ENCODE data around the gene DBI.

DNA sequence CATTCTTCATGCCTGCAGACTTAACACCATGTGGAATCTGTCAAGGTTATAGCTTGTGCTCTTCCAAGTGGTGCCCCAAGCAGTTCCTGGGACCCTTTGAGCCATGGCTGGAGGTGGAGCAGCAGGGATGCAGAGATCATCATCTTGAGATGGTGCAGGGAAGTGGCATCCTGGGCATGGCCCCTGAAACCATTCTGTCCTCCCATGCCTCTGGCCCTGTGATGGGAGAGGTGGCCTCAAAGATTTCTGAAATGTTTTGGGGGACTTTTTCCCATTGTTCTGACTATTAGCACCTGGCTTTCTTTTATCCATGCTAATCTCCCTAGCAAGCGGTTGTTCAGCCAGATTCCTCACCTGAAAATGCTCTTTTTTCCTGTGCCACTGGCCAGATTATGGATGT is 54.5 kb downstream of the DBI start:
- TF ChIP-seq CTCF (IDR thresholded peaks at IDR 0.05) (no peak), POLR2A (IDR thresholded peaks at IDR 0.05) (no peak)

Data from body of pancreas (tissue), 4 donors.